Measurements from ENCODE around the gene IL12RB1. TPM values are rescaled to one million over a fixed set of nuclear protein-coding genes. Genes with fewer than 3 reads are reported as not detected.

Gene IL12RB1
- total and polyA plus RNA-seq, 2 donors (not counting 1 experiment from before 2014, with no cell fraction given), result 0.50 to 0.75 TPM

DNA sequence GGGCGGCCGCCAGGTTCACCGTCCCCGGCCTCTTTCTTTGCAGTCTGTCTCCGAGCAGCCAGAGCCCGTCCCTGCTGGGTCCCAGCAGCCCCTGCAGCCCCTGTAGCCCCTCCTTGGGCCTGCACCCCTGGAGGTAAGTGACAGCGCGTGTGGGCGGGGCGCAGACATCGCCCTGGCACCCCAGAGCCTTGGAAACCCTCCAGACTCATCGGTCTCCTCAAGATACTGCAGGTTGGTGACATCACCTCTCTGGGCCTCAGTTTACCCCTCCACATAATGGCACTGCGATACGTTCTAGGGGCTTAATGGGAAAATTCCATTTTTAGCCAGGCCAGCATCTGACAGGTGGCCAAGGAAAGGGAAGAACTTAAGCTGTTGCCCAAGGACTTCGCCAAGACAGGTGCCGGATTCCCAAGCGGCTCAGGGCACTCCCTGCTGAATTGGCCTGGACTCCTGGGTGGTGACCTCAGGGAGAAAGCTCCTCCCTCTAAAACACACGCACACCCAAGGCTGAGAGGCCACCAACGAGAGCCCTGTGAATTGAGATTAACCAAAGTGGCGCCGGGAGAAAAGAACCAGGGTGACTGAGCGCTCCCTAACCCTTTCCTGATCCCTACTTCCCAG, 24.0 kb upstream of the IL12RB1 start:
- Histone ChIP-seq H3K9ac (ENCODE audit: insufficient read depth, low read length) (no peak overlapping the region), H3K36me3 (ENCODE audit: control insufficient read depth, insufficient read depth, low read length) (peaks cover 1% of the 10 kb centered on the region), H3K27ac (ENCODE audit: insufficient read depth, low read length) (no peak overlapping the region), H3K4me1 (ENCODE audit: control insufficient read depth, extremely low read depth, insufficient read depth, low read length) (peaks cover 5% of the 10 kb centered on the region), H3K79me2 (ENCODE audit: control insufficient read depth, insufficient read depth, low read length) (no peaks in the 10 kb centered on the region), H3K4me2 (ENCODE audit: extremely low read depth, insufficient read depth, low read length) (peak overlapping the region; percentile 95), H3K27me3 (ENCODE audit: control insufficient read depth, insufficient read depth, low read length) (no peaks in the 10 kb centered on the region), H4K20me1 (ENCODE audit: control insufficient read depth, extremely low read depth, insufficient read depth, low read length) (no peaks in the 10 kb centered on the region), H3K9me3 (ENCODE audit: control insufficient read depth, insufficient read depth, low read depth, low read length) (no peaks in the 10 kb centered on the region), H2AFZ (ENCODE audit: low read length) (no peak overlapping the region), H3K4me3 (replicated peaks in 1 of 4; ENCODE audit: control extremely low read depth in 1 of 4, insufficient read depth in 1 of 4, low read depth in 3 of 4, low read length in 4 of 4) (peak overlapping the region; percentile 60 to 82 (median 64))
- TF ChIP-seq EZH2 (IDR thresholded peaks at IDR 0.05; ENCODE audit: low read length, missing control alignments), result no peak
- TF ChIP-seq, protein P1, sequence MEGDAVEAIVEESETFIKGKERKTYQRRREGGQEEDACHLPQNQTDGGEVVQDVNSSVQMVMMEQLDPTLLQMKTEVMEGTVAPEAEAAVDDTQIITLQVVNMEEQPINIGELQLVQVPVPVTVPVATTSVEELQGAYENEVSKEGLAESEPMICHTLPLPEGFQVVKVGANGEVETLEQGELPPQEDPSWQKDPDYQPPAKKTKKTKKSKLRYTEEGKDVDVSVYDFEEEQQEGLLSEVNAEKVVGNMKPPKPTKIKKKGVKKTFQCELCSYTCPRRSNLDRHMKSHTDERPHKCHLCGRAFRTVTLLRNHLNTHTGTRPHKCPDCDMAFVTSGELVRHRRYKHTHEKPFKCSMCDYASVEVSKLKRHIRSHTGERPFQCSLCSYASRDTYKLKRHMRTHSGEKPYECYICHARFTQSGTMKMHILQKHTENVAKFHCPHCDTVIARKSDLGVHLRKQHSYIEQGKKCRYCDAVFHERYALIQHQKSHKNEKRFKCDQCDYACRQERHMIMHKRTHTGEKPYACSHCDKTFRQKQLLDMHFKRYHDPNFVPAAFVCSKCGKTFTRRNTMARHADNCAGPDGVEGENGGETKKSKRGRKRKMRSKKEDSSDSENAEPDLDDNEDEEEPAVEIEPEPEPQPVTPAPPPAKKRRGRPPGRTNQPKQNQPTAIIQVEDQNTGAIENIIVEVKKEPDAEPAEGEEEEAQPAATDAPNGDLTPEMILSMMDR (conservative IDR thresholded peaks at IDR 0.05 in 1 of 2, IDR thresholded peaks at IDR 0.05 in 1 of 2; ENCODE audit: low read depth in 1 of 2, low read length in 2 of 2), result no peak
- DNase-seq (ENCODE audit: low read depth in 2 of 2), result no peak

DNA sequence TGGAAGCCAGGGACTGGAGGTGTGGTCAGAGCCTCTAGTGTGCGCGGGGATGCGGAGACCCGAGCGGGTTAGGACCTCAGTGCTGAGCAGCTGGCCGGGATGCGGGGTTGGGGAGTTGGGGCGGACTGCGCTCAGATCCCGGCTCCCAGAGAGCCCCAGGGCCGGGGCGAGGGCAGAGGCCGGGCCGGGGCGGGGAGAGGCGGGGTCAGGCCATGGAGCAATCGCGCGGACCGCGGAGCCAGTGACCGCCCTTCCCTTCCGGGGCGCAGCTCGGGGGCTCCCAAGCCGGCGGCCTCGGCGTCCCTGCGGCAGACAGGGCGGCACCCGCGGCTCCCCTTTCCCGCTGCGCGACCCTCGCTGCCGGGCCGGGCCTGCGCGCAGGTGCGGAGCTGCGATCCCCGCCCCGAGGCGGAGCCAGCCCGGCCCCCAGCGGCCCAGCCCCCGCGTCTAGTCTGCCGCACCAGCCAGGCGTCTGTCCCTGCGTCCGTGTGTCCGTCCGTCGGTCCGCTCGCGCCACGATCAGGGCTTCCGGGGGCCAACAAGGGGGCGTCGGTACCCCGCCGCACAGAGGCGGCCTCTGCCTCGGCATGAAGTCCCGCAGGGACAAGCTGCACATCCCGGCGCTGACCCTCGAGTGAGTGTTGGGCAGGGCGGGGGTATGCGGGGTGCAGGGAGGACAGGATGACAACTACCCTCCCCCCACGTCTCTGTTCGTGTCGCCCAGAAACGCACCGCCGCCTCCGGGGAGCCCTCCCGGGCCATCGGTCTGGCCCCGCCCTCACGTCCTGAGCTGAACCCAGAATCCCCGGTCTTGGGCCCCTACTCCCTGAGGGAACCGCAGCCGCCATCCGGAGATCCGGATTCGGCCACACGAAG, 23.2 kb upstream of the IL12RB1 start:
- peak overlapping the region; percentile 60 to 82 (median 64) for H3K4me3 ChIP-seq (replicated peaks in 1 of 4; ENCODE audit: control extremely low read depth in 1 of 4, insufficient read depth in 1 of 4, low read depth in 3 of 4, low read length in 4 of 4)
- no peaks in the 10 kb centered on the region for H4K20me1 ChIP-seq (ENCODE audit: control insufficient read depth, extremely low read depth, insufficient read depth, low read length)
- H3K4me1 ChIP-seq (ENCODE audit: control insufficient read depth, extremely low read depth, insufficient read depth, low read length), result peaks cover 5% of the 10 kb centered on the region
- no peak for TF ChIP-seq EZH2 (IDR thresholded peaks at IDR 0.05; ENCODE audit: low read length, missing control alignments)
- TF ChIP-seq, protein P1 (conservative IDR thresholded peaks at IDR 0.05 in 1 of 2, IDR thresholded peaks at IDR 0.05 in 1 of 2; ENCODE audit: low read depth in 1 of 2, low read length in 2 of 2), result no peak
- H3K36me3 ChIP-seq (ENCODE audit: control insufficient read depth, insufficient read depth, low read length), result peaks cover 1% of the 10 kb centered on the region
- peak overlapping the region; percentile 64 for H3K9ac ChIP-seq (ENCODE audit: insufficient read depth, low read length)
- H3K79me2 ChIP-seq (ENCODE audit: control insufficient read depth, insufficient read depth, low read length), result no peaks in the 10 kb centered on the region
- no peak for DNase-seq (ENCODE audit: low read depth in 2 of 2)
- H3K27ac ChIP-seq (ENCODE audit: insufficient read depth, low read length), result no peak overlapping the region
- no peaks in the 10 kb centered on the region for H3K9me3 ChIP-seq (ENCODE audit: control insufficient read depth, insufficient read depth, low read depth, low read length)
- no peaks in the 10 kb centered on the region for H3K27me3 ChIP-seq (ENCODE audit: control insufficient read depth, insufficient read depth, low read length)
- H3K4me2 ChIP-seq (ENCODE audit: extremely low read depth, insufficient read depth, low read length), result peak overlapping the region; percentile 95
- H2AFZ ChIP-seq (ENCODE audit: low read length), result peak overlapping the region; percentile 45

DNA sequence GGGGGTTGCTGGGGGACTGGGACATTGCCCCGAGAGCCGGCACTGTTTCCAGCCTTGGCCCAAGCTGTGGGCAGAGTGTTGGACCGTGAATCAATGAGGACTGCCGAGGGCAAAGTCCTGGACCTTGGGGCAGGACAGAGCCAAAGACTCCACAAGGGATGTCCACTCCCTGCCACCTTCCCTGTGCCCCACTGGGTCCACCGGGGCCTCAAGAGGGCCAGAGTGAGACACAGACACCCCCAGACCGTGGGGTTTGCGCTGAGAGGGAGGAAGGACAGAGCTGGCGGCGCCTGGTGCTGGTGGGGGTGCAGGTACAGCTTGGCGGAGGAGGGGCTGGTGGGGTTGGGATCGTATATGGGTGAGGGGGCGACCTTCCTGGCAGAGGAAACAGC, 22.6 kb upstream of the IL12RB1 start:
- H3K27ac ChIP-seq (ENCODE audit: insufficient read depth, low read length), result no peak overlapping the region

More for the DNA sequence above, 22.6 kb upstream of the IL12RB1 start:
- TF ChIP-seq, protein P1 (conservative IDR thresholded peaks at IDR 0.05 in 1 of 2, IDR thresholded peaks at IDR 0.05 in 1 of 2; ENCODE audit: low read depth in 1 of 2, low read length in 2 of 2), result no peak
- no peak for TF ChIP-seq EZH2 (IDR thresholded peaks at IDR 0.05; ENCODE audit: low read length, missing control alignments)
- no peaks in the 10 kb centered on the region for H3K36me3 ChIP-seq (ENCODE audit: control insufficient read depth, insufficient read depth, low read length)
- H3K4me1 ChIP-seq (ENCODE audit: control insufficient read depth, extremely low read depth, insufficient read depth, low read length), result peaks cover 8% of the 10 kb centered on the region
- no peak overlapping the region for H3K9ac ChIP-seq (ENCODE audit: insufficient read depth, low read length)
- H3K4me2 ChIP-seq (ENCODE audit: extremely low read depth, insufficient read depth, low read length), result peak overlapping the region; percentile 15
- no peaks in the 10 kb centered on the region for H3K79me2 ChIP-seq (ENCODE audit: control insufficient read depth, insufficient read depth, low read length)
- no peak overlapping the region for H2AFZ ChIP-seq (ENCODE audit: low read length)
- H3K9me3 ChIP-seq (ENCODE audit: control insufficient read depth, insufficient read depth, low read depth, low read length), result no peaks in the 10 kb centered on the region
- no peaks in the 10 kb centered on the region for H4K20me1 ChIP-seq (ENCODE audit: control insufficient read depth, extremely low read depth, insufficient read depth, low read length)
- no peaks in the 10 kb centered on the region for H3K27me3 ChIP-seq (ENCODE audit: control insufficient read depth, insufficient read depth, low read length)
- no peak for DNase-seq (ENCODE audit: low read depth in 2 of 2)
- H3K4me3 ChIP-seq (replicated peaks in 1 of 4; ENCODE audit: control extremely low read depth in 1 of 4, insufficient read depth in 1 of 4, low read depth in 3 of 4, low read length in 4 of 4), result peak overlapping the region in 2 of 4 experiments; percentile 67 to 82

Measured in fibroblast of lung (primary cell).